SKM-1 treated with dmso at 0.1 percent for 144 hours (cell line): ENCODE measurements around the gene LRRC61.

Source experiments
- DNase-seq: peaks from one replicate; lab custom pipeline; 2025; ENCODE audit not compliant: unreplicated experiment; lab: John Stamatoyannopoulos, UW

Gene LRRC61

DNA sequence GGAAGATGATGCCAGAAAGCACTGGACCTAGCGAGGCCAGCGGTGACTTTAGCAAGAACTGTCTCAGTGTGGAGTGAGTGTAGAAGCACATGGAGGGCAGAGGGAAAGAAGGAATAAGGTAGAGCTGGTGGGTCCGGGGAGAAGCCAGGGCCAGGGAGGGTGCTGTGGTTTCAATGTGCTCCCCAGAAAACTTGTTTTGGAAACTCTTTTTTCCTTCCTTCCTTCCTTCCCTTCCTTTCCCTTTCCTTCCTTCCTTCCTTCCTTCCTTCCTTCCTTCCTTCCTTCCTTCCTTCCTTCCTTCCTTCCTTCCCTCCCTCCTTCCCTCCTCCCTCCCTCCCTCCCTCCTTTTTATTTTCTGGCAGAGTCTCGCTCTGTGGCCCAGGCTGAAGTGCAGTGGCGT lies 23.8 kb downstream of the LRRC61 start:
- no peak for DNase-seq

DNA sequence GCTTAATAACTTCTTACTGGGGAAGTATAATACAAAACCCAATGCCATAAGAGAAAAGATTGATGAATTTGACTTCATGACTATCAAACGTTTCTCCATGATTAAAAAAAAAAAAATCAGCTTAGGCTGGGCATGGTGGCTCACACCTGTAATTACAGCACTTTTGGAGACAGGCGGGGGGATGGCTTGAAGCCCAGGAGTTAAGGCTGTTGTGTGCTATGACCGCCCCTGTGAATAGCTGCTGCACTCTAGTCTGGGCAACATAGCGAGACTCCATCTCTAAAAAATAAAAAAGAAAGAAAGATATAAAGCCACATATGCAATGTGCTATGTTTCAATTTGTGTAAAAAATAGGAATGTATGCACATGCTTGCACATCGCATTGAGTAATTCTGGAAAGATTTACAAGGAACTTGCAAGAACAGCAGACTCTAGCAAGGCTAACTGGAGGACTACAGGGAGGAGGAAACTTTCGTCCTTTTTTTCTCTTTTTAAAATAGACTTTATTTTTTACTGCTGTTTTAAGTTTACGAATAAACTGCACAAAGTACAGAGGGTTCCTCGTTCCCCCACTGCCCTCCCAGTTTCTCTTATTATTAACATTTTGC lies 28.5 kb downstream of the LRRC61 start:
- no peak for DNase-seq

DNA sequence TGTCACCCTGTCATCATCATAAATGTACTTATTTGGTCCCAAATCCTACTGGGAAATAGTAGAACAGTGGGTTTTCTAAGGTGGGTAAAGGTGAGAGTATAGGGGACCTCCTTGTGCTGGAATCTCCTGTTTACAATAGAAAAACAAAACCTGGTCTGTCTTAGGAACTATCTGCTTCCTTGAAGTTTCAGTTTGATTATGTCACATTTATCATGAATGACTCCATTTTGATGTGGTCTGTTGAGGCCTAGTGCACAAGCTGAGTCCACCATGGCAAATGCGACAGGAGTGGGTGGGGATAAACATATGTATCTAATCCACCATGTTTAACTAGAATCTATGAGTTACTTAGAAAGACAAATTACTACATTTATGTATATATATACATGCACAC lies 32.5 kb downstream of the LRRC61 start:
- no peak for DNase-seq

DNA sequence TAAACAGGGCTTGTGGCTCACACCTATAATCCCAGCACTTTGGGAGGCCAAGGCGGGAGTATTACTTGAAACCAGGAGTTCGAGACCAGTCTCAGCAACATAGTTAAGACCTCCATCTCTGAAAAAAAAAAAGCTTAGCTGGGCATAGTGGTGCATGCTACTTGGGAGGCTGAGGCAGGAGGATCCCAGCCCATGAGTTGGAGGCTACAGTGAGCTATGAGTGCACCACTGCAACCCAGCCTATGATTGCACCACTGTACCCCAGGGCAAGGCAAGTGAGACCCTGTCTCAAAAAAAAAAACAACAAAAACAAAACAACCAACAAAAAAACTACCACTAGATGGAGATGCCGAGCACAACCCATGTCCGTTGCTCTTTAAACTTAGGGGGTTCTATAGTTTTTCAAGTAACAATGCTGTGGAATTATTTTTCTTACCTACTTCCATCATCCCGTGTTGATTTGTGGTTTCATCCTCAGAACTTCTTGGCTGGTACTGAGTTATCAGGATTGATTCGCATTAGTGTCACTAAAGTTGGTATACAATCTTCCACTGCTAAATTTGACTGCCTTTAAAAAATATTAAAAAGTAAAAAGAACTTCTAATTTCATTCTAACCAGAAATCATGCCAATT lies 33.2 kb downstream of the LRRC61 start:
- no peak for DNase-seq

DNA sequence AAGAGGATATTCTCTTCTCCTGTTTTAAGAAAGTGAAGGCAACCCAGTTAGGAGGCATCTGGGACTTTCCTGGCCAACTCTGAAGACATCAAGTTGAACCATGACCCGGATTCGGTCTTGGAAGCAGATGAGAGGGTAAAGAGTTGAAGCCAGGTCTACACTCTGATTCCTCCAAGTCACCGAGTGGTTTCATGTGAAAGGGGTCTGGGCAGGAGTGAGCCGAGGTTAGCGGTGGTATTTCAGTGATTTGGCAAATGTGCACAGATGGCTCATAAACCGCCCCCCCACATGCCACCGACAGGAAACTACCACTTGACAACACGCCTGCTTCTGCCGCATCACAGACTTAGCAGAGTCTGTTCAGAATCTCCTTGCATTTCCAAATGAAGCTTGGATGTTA lies 34.1 kb downstream of the LRRC61 start:
- DNase-seq, result no peak

DNA sequence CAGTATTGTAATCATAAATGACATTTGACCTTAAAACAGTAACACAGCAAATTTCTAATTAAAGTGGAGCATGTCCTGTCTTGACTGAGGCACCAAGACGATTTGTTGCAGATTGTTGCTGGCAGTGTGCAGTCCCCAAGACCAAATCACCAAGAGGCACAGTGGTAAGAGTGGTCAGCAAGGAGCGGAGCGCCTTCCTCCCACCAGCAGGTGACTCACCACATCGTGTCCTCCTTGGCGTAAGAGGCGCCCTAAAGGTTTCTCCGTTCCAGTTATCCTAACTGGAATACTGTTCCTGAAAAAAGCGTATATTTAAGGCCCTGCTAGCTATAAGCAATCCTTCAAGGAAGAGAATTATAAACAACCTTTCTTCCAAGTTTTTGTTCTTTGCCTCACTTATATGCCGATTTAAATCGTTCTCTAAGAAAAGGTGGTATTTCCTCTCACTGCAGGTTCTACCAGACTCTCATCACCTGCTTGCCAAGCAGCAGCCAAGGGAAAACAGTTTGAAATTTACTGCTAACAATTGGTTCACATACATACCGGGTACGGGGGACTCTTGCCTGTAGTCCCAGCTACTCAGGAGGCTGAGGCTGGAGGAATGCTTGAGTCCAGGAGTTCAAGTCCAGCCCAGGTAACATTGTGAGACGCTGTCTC lies 34.7 kb downstream of the LRRC61 start:
- no peak for DNase-seq

DNA sequence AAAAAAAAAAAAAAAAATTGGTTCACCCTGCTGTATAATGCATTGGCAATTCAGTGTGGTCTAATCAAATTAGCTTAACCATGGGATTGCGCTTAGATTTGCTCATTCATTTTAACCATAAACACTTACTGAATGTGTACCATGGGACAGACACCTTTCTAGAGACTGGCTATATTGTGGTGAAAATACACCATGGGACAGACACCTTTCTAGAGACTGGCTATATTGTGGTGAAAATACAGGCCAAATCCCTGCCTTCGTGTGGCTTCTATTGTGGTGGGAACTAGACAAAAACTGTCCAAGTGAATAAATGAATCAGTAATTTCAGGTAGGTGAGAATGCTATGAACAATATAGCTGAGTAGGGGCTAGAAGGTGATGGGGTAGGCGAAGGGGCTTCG lies 35.3 kb downstream of the LRRC61 start:
- DNase-seq, result no peak

DNA sequence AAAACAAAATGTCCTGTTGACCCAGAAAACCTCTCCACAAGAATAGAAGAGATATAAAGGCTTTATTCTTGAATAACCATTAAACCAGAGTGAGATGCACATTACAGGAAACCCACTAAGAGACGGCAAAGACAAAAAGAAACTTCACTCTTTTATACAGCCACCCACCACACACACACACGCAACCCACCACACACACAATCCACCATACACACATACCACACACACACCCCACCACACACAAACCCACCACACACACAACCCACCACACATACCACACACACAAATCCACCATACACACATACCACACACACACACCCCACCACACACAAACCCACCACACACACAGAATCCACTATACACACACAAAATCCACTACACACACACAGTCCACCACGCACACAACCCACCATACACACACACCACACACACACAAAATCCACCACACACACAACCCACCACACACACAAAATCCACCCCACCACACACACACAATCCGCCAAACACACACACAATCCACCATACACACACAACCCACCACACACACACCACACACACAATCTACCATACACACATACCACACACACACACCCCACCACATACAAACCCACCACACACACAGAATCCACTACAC lies 36.0 kb downstream of the LRRC61 start:
- DNase-seq, result no peak

DNA sequence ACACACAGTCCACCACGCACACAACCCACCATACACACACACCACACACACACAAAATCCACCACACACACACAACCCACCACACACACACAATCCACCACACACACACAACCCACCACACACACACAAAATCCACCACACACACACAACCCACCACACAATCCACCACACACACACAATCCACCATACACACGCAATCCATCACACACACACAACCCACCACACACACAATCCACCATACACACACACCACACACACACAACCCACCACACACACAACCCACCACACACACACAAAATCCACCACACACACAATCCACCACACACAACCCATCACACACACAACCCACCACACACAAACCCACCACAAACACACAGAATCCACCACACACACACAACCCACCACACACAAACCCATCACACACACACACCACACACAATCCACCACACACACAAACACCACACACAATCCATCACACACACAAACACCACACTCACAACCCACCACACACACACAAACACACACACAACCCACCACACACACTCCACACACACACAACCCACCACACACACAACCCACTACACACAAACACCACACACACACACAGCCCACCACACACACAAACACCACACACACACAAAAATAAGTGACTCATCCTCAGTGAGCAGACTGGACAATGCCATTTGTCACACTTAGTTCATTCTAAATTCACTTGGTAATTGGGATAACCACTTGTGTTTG lies 36.6 kb downstream of the LRRC61 start:
- DNase-seq, result no peak

DNA sequence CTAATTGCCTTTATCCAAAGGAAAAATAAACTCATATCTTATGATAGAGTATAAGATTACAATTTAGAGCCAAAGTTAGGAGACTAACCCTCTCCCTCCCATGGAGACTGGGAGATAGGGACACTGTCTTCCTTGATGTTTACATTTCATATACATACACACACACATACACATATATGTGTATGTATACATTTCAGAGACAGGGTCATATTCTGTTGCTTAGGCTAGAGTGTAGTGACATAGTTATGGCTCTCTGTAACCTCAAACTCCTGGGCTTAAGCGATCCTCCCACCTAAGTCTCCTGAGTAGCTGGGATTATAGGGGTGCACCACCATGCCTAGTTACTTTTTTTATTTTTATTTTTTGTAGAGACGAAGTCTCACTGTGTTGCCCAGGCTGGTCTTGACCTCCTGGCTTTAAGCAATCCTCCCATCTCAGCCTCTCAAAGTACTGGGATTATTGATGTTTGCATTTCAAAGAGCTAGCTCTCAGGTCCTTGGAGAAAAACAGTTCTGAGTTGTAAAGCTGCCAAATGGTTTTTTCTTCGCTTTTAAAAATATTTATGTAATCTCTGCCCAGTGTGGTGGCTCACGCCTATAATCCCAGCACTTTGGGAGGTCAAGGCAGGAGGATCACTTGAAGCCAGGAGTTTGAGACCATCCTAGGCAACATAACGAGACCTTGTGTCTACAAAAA lies 37.4 kb downstream of the LRRC61 start:
- no peak for DNase-seq

DNA sequence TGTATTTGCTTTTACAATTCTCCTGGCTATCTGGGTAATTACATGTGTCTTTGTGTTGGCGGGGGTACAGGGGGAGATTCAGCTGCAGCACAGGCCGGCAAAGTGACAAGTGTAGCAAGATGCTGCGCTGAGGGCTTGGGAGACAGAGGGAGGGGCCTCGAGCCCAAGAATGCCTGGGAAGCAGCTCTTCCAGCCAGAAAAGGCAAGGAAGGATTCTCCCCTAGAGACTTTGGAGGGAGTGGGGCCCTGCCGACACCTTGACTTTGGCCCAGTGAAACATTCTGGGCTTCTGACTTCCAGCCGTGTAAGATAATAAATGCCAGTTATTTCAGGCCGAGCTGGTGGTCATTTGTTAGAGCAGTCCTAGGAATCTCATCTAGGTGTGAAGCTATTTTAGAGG lies 38.2 kb downstream of the LRRC61 start:
- DNase-seq, result no peak

DNA sequence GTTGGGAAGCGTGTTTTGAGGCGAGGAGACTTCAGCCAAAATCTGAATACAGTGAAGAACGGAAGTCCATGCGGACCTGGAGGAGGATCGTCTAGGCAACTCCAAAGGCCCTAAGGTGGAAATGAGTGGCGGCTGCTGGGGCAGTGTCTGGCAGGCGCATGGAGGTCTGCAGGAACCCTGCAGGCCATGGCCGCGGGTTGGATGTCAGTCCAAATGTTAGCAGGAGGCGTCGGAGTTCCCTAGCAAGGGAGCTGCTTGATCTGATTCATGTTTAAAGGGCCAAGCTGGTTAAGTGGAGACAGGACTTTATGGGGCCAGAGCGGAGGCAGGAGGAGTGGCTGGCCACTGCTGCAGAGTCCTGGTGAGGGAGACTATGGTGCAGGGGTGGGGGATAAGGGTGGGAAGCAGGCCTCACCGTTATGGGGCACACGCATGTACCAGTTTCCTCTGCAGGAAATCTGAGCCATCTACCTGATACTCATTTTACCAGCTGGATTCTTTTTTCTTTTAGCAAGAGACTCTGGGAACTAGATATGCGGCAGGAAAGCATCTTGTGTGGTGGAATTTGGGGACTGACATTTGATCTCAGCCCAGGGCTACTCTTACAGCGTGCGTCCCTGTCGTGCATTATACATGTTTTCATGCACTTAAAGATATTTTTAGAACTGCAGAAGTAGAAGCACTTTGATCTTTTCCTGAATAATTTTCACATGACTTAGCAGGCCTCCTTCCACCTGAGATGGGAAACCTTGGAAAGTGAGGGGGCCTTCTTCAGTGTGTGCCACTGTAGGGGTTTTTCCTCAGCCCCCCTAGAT lies 38.9 kb downstream of the LRRC61 start:
- no peak for DNase-seq

DNA sequence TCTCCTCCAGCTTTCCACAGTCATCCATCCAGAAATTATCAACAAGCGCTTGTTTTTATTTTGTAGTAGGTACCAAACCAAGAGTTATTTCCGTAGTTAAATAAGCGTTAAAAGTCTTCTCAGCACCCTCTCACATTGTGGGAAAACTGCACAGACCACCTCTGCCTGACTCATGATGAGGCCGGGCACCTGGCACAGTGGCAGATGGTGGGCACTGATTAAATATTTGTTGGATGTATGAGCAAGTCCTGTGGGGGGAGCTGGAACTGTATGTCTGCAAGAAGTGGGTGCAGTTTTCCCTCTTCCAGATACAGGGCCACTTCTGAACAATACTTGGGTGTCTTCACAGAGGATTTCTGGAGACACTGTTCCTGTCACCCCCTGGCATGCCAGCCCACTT lies 40.2 kb downstream of the LRRC61 start:
- no peak for DNase-seq

DNA sequence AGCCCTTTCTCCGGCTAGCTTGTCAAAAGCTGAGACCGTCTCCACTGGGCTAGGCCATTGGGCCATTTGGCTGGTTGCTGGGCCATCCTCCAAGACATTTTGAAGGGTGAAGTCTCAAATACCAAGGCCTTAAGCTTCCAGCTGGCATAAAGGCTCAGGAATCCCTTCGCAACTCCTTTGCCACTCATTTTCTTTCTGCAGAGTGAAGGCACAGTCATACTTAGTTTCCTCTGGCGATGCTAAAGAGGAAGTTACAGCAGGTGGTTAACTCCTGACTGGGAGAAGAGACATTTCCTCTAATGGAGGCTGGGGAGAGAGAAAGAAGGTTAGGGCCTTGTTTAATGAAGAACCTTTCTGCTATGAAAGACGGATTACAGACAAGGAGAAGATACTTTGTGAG lies 40.7 kb downstream of the LRRC61 start:
- peak; percentile 34 for DNase-seq

DNA sequence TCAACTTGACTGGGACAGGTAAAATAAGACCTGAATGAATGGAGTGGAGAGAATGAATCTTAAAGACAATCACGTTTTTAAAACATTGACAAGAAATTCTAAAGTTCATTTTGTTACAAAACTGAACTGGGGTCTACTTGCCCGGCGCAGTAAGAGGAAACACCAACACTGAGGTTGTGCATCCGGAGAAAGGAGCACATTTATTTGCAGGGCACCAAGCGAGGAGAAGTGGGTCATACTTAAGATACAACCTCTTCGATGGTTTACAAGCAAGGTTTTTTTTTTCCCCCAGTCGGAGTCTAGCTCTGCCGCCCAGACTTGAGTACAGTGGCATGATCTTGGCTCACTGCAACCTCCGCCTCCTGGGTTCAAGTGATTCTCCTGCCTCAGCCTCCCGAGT lies 42.0 kb downstream of the LRRC61 start:
- no peak for DNase-seq

DNA sequence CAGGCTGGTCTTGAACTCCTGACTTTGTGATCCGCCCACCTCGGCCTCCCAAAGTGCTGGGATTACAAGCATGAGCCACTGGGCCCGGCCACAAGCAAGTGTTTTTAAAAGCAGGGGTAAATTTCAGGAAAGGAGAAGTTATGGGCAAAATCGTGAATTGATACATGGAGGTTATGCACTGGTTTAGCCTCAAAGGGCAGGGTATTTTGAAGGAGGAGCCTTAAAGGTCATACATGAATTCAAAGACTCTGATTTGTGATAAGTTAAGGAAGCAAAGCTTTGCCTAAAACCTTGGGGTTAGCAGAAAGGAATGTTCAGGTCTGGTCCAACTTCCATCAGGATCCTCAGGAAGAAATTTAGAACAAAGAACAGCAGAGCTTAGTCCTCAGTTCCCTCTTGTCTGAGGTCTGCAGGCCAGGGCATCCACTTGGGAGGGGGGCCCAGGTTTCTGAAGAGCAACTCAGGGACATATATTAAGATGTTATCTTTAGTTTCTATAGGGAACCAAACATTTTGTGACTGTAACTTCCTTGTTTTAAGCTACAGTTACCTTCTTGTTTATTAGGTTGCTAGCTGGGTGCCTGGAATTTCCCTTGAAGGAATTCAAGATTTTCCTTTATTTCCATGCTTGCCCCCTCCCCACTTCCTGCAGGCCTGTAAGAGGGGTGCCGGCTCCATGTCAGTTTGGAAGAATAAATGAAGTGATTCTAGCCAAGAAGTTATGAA lies 42.7 kb downstream of the LRRC61 start:
- DNase-seq, result peak; percentile 77

DNA sequence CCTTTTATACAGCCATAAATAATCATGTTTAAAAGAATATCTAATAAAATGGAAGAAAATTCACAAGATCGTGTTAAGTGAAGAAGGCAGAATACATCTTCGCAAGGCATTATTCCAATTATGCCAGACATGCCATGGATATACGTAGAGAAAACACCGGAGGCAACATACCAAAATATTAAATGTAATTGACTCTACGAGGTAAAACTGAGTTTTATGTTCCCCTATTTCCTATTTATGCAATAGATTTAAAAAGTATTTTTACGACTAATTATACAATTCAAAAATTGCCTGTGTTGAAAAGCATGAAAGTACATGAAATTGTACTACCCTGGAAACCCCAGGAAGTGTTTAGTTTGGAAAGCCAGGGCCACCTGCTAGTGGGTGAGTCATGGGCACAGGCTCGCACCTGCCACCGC lies 44.5 kb downstream of the LRRC61 start:
- no peak for DNase-seq

DNA sequence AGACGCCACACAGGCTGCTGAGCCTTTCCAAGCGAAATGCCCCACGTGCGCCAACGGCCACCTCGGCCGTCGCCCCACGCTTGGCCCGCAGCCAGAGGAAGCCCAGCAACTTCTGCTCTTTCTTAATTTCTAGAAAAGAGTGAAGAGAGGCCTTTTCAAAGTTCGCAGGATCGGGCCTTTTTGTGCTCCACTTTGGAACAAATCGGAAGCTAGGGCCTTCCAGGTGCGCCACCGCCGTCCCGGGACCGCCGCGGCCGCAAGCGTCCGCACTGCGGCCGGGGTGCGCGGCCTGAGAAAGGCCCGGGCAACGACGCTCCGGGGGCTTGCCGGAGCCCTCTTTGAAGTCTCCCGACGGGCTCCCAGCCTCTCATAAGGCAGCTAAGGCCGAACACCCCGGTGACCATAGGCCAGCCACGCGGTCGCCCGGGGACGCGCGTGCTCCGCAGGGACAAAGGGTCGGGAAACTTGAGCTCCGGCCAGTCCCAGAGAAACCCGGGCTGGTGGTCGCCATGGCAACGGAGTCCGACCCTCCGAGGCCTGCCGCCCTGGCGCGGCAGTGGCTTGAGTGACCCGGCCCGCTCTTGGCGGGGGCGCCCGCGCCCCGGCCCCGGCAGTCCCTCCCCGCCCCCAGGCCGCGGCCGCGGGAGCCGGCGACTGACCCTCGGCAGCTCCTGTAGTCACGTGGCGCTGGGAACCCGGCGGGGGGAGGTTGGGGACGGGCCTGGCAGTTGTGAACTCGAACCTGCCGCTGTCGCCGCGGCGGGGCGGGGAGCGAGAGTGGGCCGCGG lies 45.1 kb downstream of the LRRC61 start, which contains the start of gene REPIN1:
Gene REPIN1, plus strand, starts transcription at position 727 of the 788 bp plus-strand sequence. CDS start 890 bp downstream, outside the sequence.
- DNase-seq, result peak; percentile 27
